ENCODE results near the gene ADAMTS12.
"Not testable (repeated sequence)": the region's sequence is repeated elsewhere in the genome, so short reads cannot be mapped to it uniquely, and the experiment has no call there.

Gene ADAMTS12

GRCh38 chr5:33515366-33515765, 376.4 kb downstream of the ADAMTS12 start:
- DNase-seq = not testable (repeated sequence)

- DNase-seq = no peak
Measured at GRCh38 chr5:33513462-33514185, 378.2 kb downstream of the ADAMTS12 start.

GRCh38 chr5:33509036-33509435, 382.8 kb downstream of the ADAMTS12 start:
- DNase-seq = no peak

- DNase-seq = no peak
Measured at GRCh38 chr5:33507426-33507825, 384.4 kb downstream of the ADAMTS12 start.

GRCh38 chr5:33504570-33504969, 387.2 kb downstream of the ADAMTS12 start:
- no peak for DNase-seq

- no peak for DNase-seq
Measured at GRCh38 chr5:33501899-33502298, 389.9 kb downstream of the ADAMTS12 start.

- no peak for DNase-seq
Measured at GRCh38 chr5:33501260-33501659, 390.5 kb downstream of the ADAMTS12 start.

- no peak for DNase-seq
Measured at GRCh38 chr5:33494466-33494865, 397.3 kb downstream of the ADAMTS12 start.

GRCh38 chr5:33491941-33492340, 399.8 kb downstream of the ADAMTS12 start:
- DNase-seq = no peak

GRCh38 chr5:33490071-33490665, 401.6 kb downstream of the ADAMTS12 start:
- DNase-seq = no peak

GRCh38 chr5:33489481-33490067, 402.2 kb downstream of the ADAMTS12 start:
- no peak for DNase-seq

- no peak for DNase-seq
Measured at GRCh38 chr5:33488558-33489355, 403.0 kb downstream of the ADAMTS12 start.

GRCh38 chr5:33487236-33487635, 404.6 kb downstream of the ADAMTS12 start:
- no peak for DNase-seq

- no peak for DNase-seq
Measured at GRCh38 chr5:33482335-33482734, 409.5 kb downstream of the ADAMTS12 start.

GRCh38 chr5:33480876-33481275, 410.9 kb downstream of the ADAMTS12 start:
- no peak for DNase-seq

- no peak for DNase-seq
Measured at GRCh38 chr5:33479311-33479710, 412.5 kb downstream of the ADAMTS12 start.

GRCh38 chr5:33477816-33478215, 414.0 kb downstream of the ADAMTS12 start:
- no peak for DNase-seq

- DNase-seq = no peak
Measured at GRCh38 chr5:33476992-33477391, 414.8 kb downstream of the ADAMTS12 start.

GRCh38 chr5:33475706-33476105, 416.1 kb downstream of the ADAMTS12 start:
- no peak for DNase-seq

GRCh38 chr5:33474931-33475499, 416.8 kb downstream of the ADAMTS12 start:
- no peak for DNase-seq

GRCh38 chr5:33474004-33474403, 417.8 kb downstream of the ADAMTS12 start:
- no peak for DNase-seq

Measured in NCI-H1048 (cell line).